GM19023 (cell line): ENCODE data around the gene GPR37L1.
"Not testable (repeated sequence)": the region's sequence is repeated elsewhere in the genome, so short reads cannot be mapped to it uniquely, and the experiment has no call there.

Source experiments
- ATAC-seq: cut with Tn5 transposase; IDR thresholded peaks from one replicate; pipeline ENCODE4 v1.9.1; 2021; ENCODE audit warnings: mild to moderate bottlenecking, moderate library complexity; ENCODE audit not compliant: unreplicated experiment

The GPR37L1 gene

GRCh38 chr1:202167054-202167453 is 44.3 kb downstream of the GPR37L1 start:
- not testable (repeated sequence) for ATAC-seq

- no peak for ATAC-seq
These were observed 45.1 kb downstream of the GPR37L1 start for GRCh38 chr1:202167708-202168415.

GRCh38 chr1:202168861-202169260 is 46.1 kb downstream of the GPR37L1 start:
- ATAC-seq = no peak

- no peak for ATAC-seq
These were observed 48.0 kb downstream of the GPR37L1 start for GRCh38 chr1:202170726-202171125.

- no peak for ATAC-seq
These were observed 48.7 kb downstream of the GPR37L1 start for GRCh38 chr1:202171292-202172014.

- no peak for ATAC-seq
These were observed 49.3 kb downstream of the GPR37L1 start for GRCh38 chr1:202172015-202172355.

GRCh38 chr1:202173993-202174392 is 51.3 kb downstream of the GPR37L1 start:
- no peak for ATAC-seq

GRCh38 chr1:202176949-202177927 is 54.5 kb downstream of the GPR37L1 start:
- no peak for ATAC-seq

- ATAC-seq = no peak
These were observed 57.4 kb downstream of the GPR37L1 start for GRCh38 chr1:202179828-202180750.

- ATAC-seq = not testable (repeated sequence)
These were observed 58.0 kb downstream of the GPR37L1 start for GRCh38 chr1:202180751-202181139.

- no peak for ATAC-seq
These were observed 58.9 kb downstream of the GPR37L1 start for GRCh38 chr1:202181586-202181985.

GRCh38 chr1:202182040-202182877 is 59.5 kb downstream of the GPR37L1 start:
- no peak for ATAC-seq
